ENCODE results near the gene NHLRC3. TPM values are rescaled to one million over a fixed set of nuclear protein-coding genes. Genes with fewer than 3 reads are reported as not detected.

The NHLRC3 gene
- total RNA-seq, 4 donors from 2014 or later, result 32.1 to 62.6 (median 43.6) TPM

- no peak for TF ChIP-seq CTCF (IDR thresholded peaks at IDR 0.05; ENCODE audit: low read depth)
Observed at GRCh38 chr13:39044536-39044935, 6.3 kb downstream of the NHLRC3 start.

- TF ChIP-seq CTCF (IDR thresholded peaks at IDR 0.05; ENCODE audit: low read depth), result no peak
Observed at GRCh38 chr13:39047560-39047959, 9.3 kb downstream of the NHLRC3 start.

GRCh38 chr13:39048806-39049205, 10.6 kb downstream of the NHLRC3 start:
- TF ChIP-seq CTCF (IDR thresholded peaks at IDR 0.05; ENCODE audit: low read depth), result no peak

- TF ChIP-seq CTCF (IDR thresholded peaks at IDR 0.05; ENCODE audit: low read depth), result no peak
Observed at GRCh38 chr13:39049274-39049673, 11.0 kb downstream of the NHLRC3 start.

- no peak for TF ChIP-seq CTCF (IDR thresholded peaks at IDR 0.05; ENCODE audit: low read depth)
Observed at GRCh38 chr13:39051157-39051556, 12.9 kb downstream of the NHLRC3 start.

GRCh38 chr13:39052944-39053343, 14.7 kb downstream of the NHLRC3 start:
- no peak for TF ChIP-seq CTCF (IDR thresholded peaks at IDR 0.05; ENCODE audit: low read depth)

GRCh38 chr13:39054112-39054511, 15.9 kb downstream of the NHLRC3 start:
- no peak for TF ChIP-seq CTCF (IDR thresholded peaks at IDR 0.05; ENCODE audit: low read depth)

All from subcutaneous adipose tissue (tissue), 4 donors.